ENCODE results near the gene SRGAP3. TPM values are rescaled to one million over a fixed set of nuclear protein-coding genes. Genes with fewer than 3 reads are reported as not detected.

SRGAP3 gene
- total RNA-seq, 1 experiment from 2014 or later: 17.9 TPM

- no peaks in the 10 kb centered on the region; the same call in 1 of the 2 replicates for H3K27me3 Mint-ChIP-seq (ENCODE audit: low read depth)
- POLR2A ChIA-PET: no interaction called here
- no peak for ATAC-seq
- no peak for TF ChIP-seq SMAD3 (CRISPR knock-in tag; IDR thresholded peaks at IDR 0.05; ENCODE audit: borderline replicate concordance)
- no peak for TF ChIP-seq PRDM15 (CRISPR knock-in tag; IDR thresholded peaks at IDR 0.05)
- TF ChIP-seq E2F1 (CRISPR knock-in tag; IDR thresholded peaks at IDR 0.05): no peak
- TF ChIP-seq KAT7 (CRISPR knock-in tag; IDR thresholded peaks at IDR 0.05; ENCODE audit: borderline replicate concordance): no peak
- TF ChIP-seq ZNF219 (CRISPR knock-in tag; IDR thresholded peaks at IDR 0.05; ENCODE audit: borderline replicate concordance): no peak
- no peak for TF ChIP-seq ZNF232 (CRISPR knock-in tag; IDR thresholded peaks at IDR 0.05)
- no peak for TF ChIP-seq HMGA2 (CRISPR knock-in tag; IDR thresholded peaks at IDR 0.05)
- no peak for TF ChIP-seq FOXP4 (CRISPR knock-in tag; IDR thresholded peaks at IDR 0.05)
- DNase-seq (ENCODE audit: low spot score): no peak
- H3K27ac Mint-ChIP-seq: no peak overlapping the region
- no peak overlapping the region for H3K4me3 Mint-ChIP-seq
- peaks cover 17% of the 10 kb centered on the region for H3K36me3 Mint-ChIP-seq
- no peaks in the 10 kb centered on the region; the same call in 1 of the 2 replicates for H3K4me1 Mint-ChIP-seq
- CTCF ChIA-PET: no interaction called here
- peaks cover 16% of the 10 kb centered on the region for H3K9me3 Mint-ChIP-seq
These were observed 187.8 kb downstream of the SRGAP3 start for GRCh38 chr3:9061634-9062033.

- no peak for DNase-seq (ENCODE audit: low spot score)
- TF ChIP-seq ZNF671 (CRISPR knock-in tag; IDR thresholded peaks at IDR 0.05) (no peak), MXD4 (CRISPR knock-in tag; IDR thresholded peaks at IDR 0.05; ENCODE audit: borderline replicate concordance) (no peak), MAX (CRISPR knock-in tag; IDR thresholded peaks at IDR 0.05) (no peak), HMGXB4 (CRISPR knock-in tag; IDR thresholded peaks at IDR 0.05) (no peak), ZNF532 (CRISPR knock-in tag; IDR thresholded peaks at IDR 0.05; ENCODE audit: borderline replicate concordance) (no peak), TEAD1 (CRISPR knock-in tag; IDR thresholded peaks at IDR 0.05) (no peak), ZSCAN18 (CRISPR knock-in tag; IDR thresholded peaks at IDR 0.05) (no peak), E2F1 (CRISPR knock-in tag; IDR thresholded peaks at IDR 0.05) (no peak), RORB (CRISPR knock-in tag; IDR thresholded peaks at IDR 0.05) (no peak)
These were observed 189.7 kb downstream of the SRGAP3 start for GRCh38 chr3:9059489-9060400.

More at GRCh38 chr3:9059489-9060400, 189.7 kb downstream of the SRGAP3 start:
- CTCF ChIA-PET: interaction anchor here (0.5 to 2.7 kb wide), 4 partner anchors 39 to 287 kb away, joined by 3 to 14 read pairs (median 3); no protein-coding TSS in a partner anchor
- peak; percentile 28; the same call in 1 of the 2 replicates for ATAC-seq
- Mint-ChIP-seq H3K9me3 (peaks cover 17% of the 10 kb centered on the region), H3K4me3 (no peak overlapping the region), H3K4me1 (no peaks in the 10 kb centered on the region; the same call in 1 of the 2 replicates), H3K27ac (no peak overlapping the region), H3K36me3 (peaks cover 24% of the 10 kb centered on the region), H3K27me3 (ENCODE audit: low read depth) (no peaks in the 10 kb centered on the region; the same call in 1 of the 2 replicates)
- POLR2A ChIA-PET: interaction anchor here (0.5 to 0.6 kb wide), 2 partner anchors 182 to 240 kb away, joined by 5 read pairs; no protein-coding TSS in a partner anchor

Measured in WTC11 (cell line).